ENCODE measurements around the gene PTPRZ1. TPM values are rescaled to one million over a fixed set of nuclear protein-coding genes. Genes with fewer than 3 reads are reported as not detected.

Gene PTPRZ1
- total and polyA plus RNA-seq, 2 of the 4 experiments (the other 2 are of a cell fraction) = not detected

DNA sequence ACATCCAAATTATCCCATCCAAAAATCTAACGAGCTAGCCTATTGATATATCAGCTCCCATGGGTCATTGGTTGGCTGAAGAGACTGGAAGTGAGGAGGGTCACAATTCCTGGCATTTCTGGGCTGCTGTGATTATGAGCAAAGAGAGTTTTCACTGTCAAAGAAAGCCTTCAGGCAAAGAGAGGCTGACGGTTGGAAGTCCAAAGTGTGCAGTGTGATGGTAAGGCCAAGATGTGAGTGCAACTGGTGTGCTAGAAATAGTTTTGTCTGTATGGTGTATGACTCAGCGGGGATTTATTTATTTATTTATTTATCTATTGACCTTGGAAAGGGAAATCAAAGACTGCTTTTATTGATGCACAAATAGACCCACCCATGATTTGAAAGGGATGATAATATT, 196.0 kb downstream of the PTPRZ1 start:
- no peak for ATAC-seq (ENCODE audit: low read depth)
- H3K4me2 ChIP-seq (ENCODE audit: low read depth, low read length) = no peak overlapping the region
- no peak overlapping the region for H2BK20ac ChIP-seq (ENCODE audit: low read depth, low read length)
- H3K4ac ChIP-seq (ENCODE audit: low read depth, low read length) = no peak overlapping the region
- no peak overlapping the region for H2AK9ac ChIP-seq (replicated peaks; ENCODE audit: low read depth, low read length, poor library complexity)
- no peak overlapping the region for H2AK5ac ChIP-seq (ENCODE audit: low read depth, low read length)
- H3K9me1 ChIP-seq (ENCODE audit: insufficient read depth, low read length) = no peaks in the 10 kb centered on the region
- no peaks in the 10 kb centered on the region for H3K36me3 ChIP-seq (ENCODE audit: control insufficient read depth, insufficient read depth, low read length)
- in situ Hi-C loops (cut with MboI; ENCODE audit: low sequenced_read_pairs) = no loop called here
- H3K14ac ChIP-seq (replicated peaks; ENCODE audit: low read depth, low read length) = no peak overlapping the region
- no peak overlapping the region for H4K91ac ChIP-seq (ENCODE audit: insufficient read depth, low read depth, low read length)
- dilution Hi-C loops (cut with HindIII; ENCODE audit: low sequenced_read_pairs, unreplicated experiment) = no loop called here
- H3K27ac ChIP-seq (ENCODE audit: insufficient read depth, low read length) = no peak overlapping the region
- H3K4me3 ChIP-seq (ENCODE audit: insufficient read depth, low read depth, low read length) = no peak overlapping the region
- H3K27me3 ChIP-seq (ENCODE audit: control insufficient read depth, insufficient read depth, low read length) = no peaks in the 10 kb centered on the region
- CTCF ChIA-PET = interaction anchor here (0.5 kb wide), 1 partner anchor 302 kb away, joined by 7 read pairs; no protein-coding TSS in a partner anchor
- POLR2A ChIA-PET (ENCODE audit: unreplicated experiment) = interaction anchor here (0.6 kb wide), 1 partner anchor 1119 kb away, joined by 12 read pairs; the partner anchor contains the start of gene ING3
- no peak overlapping the region for H2BK120ac ChIP-seq (ENCODE audit: low read depth, low read length)
- H3K4me1 ChIP-seq (ENCODE audit: control insufficient read depth, insufficient read depth, low read length) = no peaks in the 10 kb centered on the region
- H3K56ac ChIP-seq (ENCODE audit: extremely low read depth, insufficient read depth, low read length) = no peak overlapping the region
- H2BK15ac ChIP-seq (ENCODE audit: low read depth, low read length) = no peak overlapping the region
- H3K9ac ChIP-seq (ENCODE audit: low read depth, low read length) = no peak overlapping the region
- H3K18ac ChIP-seq (ENCODE audit: low read depth, low read length) = no peak overlapping the region
- TF ChIP-seq MXI1 (IDR thresholded peaks at IDR 0.05; ENCODE audit: borderline replicate concordance, low read depth, low read length) = no peak
- no peak for TF ChIP-seq SMC3 (IDR thresholded peaks at IDR 0.05; ENCODE audit: low read depth, low read length)
- TF ChIP-seq RFX5 (IDR thresholded peaks at IDR 0.05; ENCODE audit: low read depth, low read length) = no peak
- no peak for TF ChIP-seq MAZ (IDR thresholded peaks at IDR 0.05; ENCODE audit: borderline replicate concordance, low read depth, low read length)
- no peak for TF ChIP-seq BHLHE40 (IDR thresholded peaks at IDR 0.05; ENCODE audit: low read depth, low read length)
- TF ChIP-seq, protein P1, sequence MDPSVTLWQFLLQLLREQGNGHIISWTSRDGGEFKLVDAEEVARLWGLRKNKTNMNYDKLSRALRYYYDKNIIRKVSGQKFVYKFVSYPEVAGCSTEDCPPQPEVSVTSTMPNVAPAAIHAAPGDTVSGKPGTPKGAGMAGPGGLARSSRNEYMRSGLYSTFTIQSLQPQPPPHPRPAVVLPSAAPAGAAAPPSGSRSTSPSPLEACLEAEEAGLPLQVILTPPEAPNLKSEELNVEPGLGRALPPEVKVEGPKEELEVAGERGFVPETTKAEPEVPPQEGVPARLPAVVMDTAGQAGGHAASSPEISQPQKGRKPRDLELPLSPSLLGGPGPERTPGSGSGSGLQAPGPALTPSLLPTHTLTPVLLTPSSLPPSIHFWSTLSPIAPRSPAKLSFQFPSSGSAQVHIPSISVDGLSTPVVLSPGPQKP (IDR thresholded peaks at IDR 0.05; ENCODE audit: borderline replicate concordance, low read depth, low read length) = no peak
- TF ChIP-seq RCOR1 (IDR thresholded peaks at IDR 0.05; ENCODE audit: insufficient replicate concordance, low read length) = no peak
- no peak for TF ChIP-seq CHD1 (IDR thresholded peaks at IDR 0.05; ENCODE audit: low read depth, low read length)
- no peak for TF ChIP-seq NFE2L2 (IDR thresholded peaks at IDR 0.05; ENCODE audit: low read depth, low read length)
- TF ChIP-seq POLR2A (IDR thresholded peaks at IDR 0.05; ENCODE audit: low read depth, low read length) = no peak
- TF ChIP-seq, protein P2, sequence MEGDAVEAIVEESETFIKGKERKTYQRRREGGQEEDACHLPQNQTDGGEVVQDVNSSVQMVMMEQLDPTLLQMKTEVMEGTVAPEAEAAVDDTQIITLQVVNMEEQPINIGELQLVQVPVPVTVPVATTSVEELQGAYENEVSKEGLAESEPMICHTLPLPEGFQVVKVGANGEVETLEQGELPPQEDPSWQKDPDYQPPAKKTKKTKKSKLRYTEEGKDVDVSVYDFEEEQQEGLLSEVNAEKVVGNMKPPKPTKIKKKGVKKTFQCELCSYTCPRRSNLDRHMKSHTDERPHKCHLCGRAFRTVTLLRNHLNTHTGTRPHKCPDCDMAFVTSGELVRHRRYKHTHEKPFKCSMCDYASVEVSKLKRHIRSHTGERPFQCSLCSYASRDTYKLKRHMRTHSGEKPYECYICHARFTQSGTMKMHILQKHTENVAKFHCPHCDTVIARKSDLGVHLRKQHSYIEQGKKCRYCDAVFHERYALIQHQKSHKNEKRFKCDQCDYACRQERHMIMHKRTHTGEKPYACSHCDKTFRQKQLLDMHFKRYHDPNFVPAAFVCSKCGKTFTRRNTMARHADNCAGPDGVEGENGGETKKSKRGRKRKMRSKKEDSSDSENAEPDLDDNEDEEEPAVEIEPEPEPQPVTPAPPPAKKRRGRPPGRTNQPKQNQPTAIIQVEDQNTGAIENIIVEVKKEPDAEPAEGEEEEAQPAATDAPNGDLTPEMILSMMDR (conservative IDR thresholded peaks at IDR 0.05; ENCODE audit: low read depth, low read length) = no peak
- no peak for TF ChIP-seq FOS (IDR thresholded peaks at IDR 0.05; ENCODE audit: low read depth, low read length)
- no peak for TF ChIP-seq MAFK (IDR thresholded peaks at IDR 0.05; ENCODE audit: low read depth, low read length)
- TF ChIP-seq, protein P3, sequence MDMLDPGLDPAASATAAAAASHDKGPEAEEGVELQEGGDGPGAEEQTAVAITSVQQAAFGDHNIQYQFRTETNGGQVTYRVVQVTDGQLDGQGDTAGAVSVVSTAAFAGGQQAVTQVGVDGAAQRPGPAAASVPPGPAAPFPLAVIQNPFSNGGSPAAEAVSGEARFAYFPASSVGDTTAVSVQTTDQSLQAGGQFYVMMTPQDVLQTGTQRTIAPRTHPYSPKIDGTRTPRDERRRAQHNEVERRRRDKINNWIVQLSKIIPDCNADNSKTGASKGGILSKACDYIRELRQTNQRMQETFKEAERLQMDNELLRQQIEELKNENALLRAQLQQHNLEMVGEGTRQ (IDR thresholded peaks at IDR 0.05; ENCODE audit: low read depth, low read length) = no peak
- TF ChIP-seq RAD21 (IDR thresholded peaks at IDR 0.05; ENCODE audit: low read length) = no peak
- TF ChIP-seq CEBPB (IDR thresholded peaks at IDR 0.05; ENCODE audit: low read depth, low read length) = no peak
- BruUV-seq (replicated peaks) = no TSS peak
- H3K79me1 ChIP-seq (ENCODE audit: low read depth in 1 of 2, low read length in 2 of 2) = no peaks in the 10 kb centered on the region
- no peak for DNase-seq
- no peak overlapping the region for H4K8ac ChIP-seq (ENCODE audit: low read depth in 2 of 2, low read length in 2 of 2)
- H4K20me1 ChIP-seq (ENCODE audit: insufficient read depth, low read length) = no peaks in the 10 kb centered on the region
- WGBS, 2 experiments (ENCODE audit: extremely low coverage in 2 of 2, insufficient read length in 1 of 2) = no CpG with 5 or more reads among the region's 3 CpGs
- no peaks in the 10 kb centered on the region for H3K9me3 ChIP-seq (ENCODE audit: control insufficient read depth, insufficient read depth, low read length)
- intact Hi-C loops (cut with micrococcal nuclease) = no loop called here
- H3K23ac ChIP-seq (ENCODE audit: low read depth, low read length) = no peak overlapping the region
- no peak overlapping the region for H4K5ac ChIP-seq (ENCODE audit: low read depth, low read length)
- H2AFZ ChIP-seq (replicated peaks; ENCODE audit: low read length, poor library complexity) = no peak overlapping the region
- no peak overlapping the region for H2BK5ac ChIP-seq (ENCODE audit: low read depth, low read length, poor library complexity, severe bottlenecking)
